K562 (cell line): ENCODE results near the gene LRCOL1. TPM values are rescaled to one million over a fixed set of nuclear protein-coding genes. Genes with fewer than 3 reads are reported as not detected.

Experiments used
- ATAC-seq: fragments of 200-7000 bp; cut with Tn5 transposase; 3 replicates; pipeline ENCODE4 v1.9.1; 2020; ENCODE audit warnings: moderate library complexity
- BruUV-seq: library from RNA; stranded (reverse); fragments of 400-500 nt; replicated peaks from 2 replicates; lab custom pipeline; 2021; lab: Mats Ljungman, UMichigan
- CTCF ChIA-PET: fragments of 300-600 bp; formaldehyde crosslinking; extraction: SDS; loops from one replicate; lab custom pipeline; 2021; ENCODE audit warnings: low intra/inter-chr PET ratio; lab: Yijun Ruan, JAX
- POLR2A ChIA-PET: fragments of 300-600, 350-650 bp; sonication (Branson Sonifier 250); formaldehyde crosslinking; extraction: SDS; loops from one replicate; lab custom pipeline; 2021; ENCODE audit warnings: antibody characterized with exemption, inconsistent platforms; lab: Yijun Ruan, JAX
- DNase-seq, 4 experiments: peaks; one replicate each; pipeline versions ENCODE4 v3.0.0 to v3.0.0-alpha.2; 2011 to 2018; ENCODE audit warnings: low spot score in 3 of 4, mixed read lengths in 3 of 4; ENCODE audit errors: extremely low read depth in 1 of 4
- FAIRE-seq: peaks from 2 replicates; lab custom pipeline; 2011; peaks lifted over from hg19 to GRCh38; lab: Jason Lieb, UNC
- H2AFZ ChIP-seq: 2 replicates; pipeline ENCODE4 v1.6.0; 2011; ENCODE audit warnings: low read depth, low read length, control low read depth, inconsistent platforms
- H3K27ac ChIP-seq: fragments of 200-600 bp; 3 replicates; pipeline ENCODE4 v1.8.0; 2011; ENCODE audit warnings: low read depth, mild to moderate bottlenecking, control low read depth, inconsistent platforms, low read length, moderate library complexity, mixed read lengths; ENCODE audit errors: extremely low read depth
- H3K27me3 ChIP-seq, 2 experiments: fragments of 300-600 bp in 1 of 2; 2 replicates in 1 of 2; 3 replicates in 1 of 2; pipeline versions ENCODE4 v1.6.0 to v1.8.0; 2011; ENCODE audit warnings: inconsistent platforms in 2 of 2, low read length in 2 of 2, mild to moderate bottlenecking in 1 of 2, mixed read lengths in 1 of 2, moderate library complexity in 1 of 2; ENCODE audit not compliant: control insufficient read depth in 2 of 2, insufficient read depth in 2 of 2
- H3K36me3 ChIP-seq: fragments of 300-600 bp; 3 replicates; pipeline ENCODE4 v1.8.0; 2011; ENCODE audit warnings: mild to moderate bottlenecking, low read length, inconsistent platforms; ENCODE audit not compliant: control insufficient read depth, insufficient read depth
- H3K4me1 ChIP-seq, 2 experiments: fragments of 200-600 bp in 1 of 2; replicated peaks in 1 of 2; 2 replicates in 1 of 2; 3 replicates in 1 of 2; pipeline versions ENCODE4 v1.5.1 to v1.8.0; 2011; ENCODE audit warnings: inconsistent platforms in 2 of 2, low read length in 2 of 2, mild to moderate bottlenecking in 1 of 2, mixed read lengths in 1 of 2, moderate library complexity in 1 of 2; ENCODE audit not compliant: control insufficient read depth in 2 of 2, insufficient read depth in 2 of 2
- H3K4me2 ChIP-seq: 2 replicates; pipeline ENCODE4 v1.6.1; 2011; ENCODE audit warnings: low read length, control low read depth, inconsistent platforms, mixed read lengths; ENCODE audit not compliant: insufficient read depth
- H3K4me3 ChIP-seq: fragments of 200-600 bp; sonication (generic), shearing (Covaris generic); 2 replicates; pipeline ENCODE4 v1.5.1; 2016; ENCODE audit warnings: control low read depth, inconsistent platforms
- H3K79me2 ChIP-seq: fragments of 200-600 bp; 3 replicates; pipeline ENCODE4 v1.8.0; 2011; ENCODE audit warnings: low read length, inconsistent platforms; ENCODE audit not compliant: control insufficient read depth, insufficient read depth
- H3K9ac ChIP-seq, 2 experiments: 2 replicates each; pipeline versions ENCODE4 v1.6.0 to v1.6.1; 2011; ENCODE audit warnings: low read depth in 2 of 2, low read length in 2 of 2, control low read depth in 1 of 2, inconsistent platforms in 1 of 2, mild to moderate bottlenecking in 1 of 2, mixed read lengths in 1 of 2; ENCODE audit not compliant: insufficient read depth in 1 of 2
- H3K9me1 ChIP-seq: one replicate; pipeline ENCODE4 v1.6.0; 2011; ENCODE audit warnings: inconsistent platforms, mild to moderate bottlenecking, low read length, moderate library complexity; ENCODE audit not compliant: control insufficient read depth, insufficient read depth
- H3K9me3 ChIP-seq: replicated peaks from 2 replicates; pipeline ENCODE4 v1.5.1; 2011; ENCODE audit warnings: low read depth, low read length, inconsistent platforms; ENCODE audit not compliant: control insufficient read depth, insufficient read depth
- H4K20me1 ChIP-seq: replicated peaks from 2 replicates; pipeline ENCODE4 v1.6.1; 2011; ENCODE audit warnings: low read length, inconsistent platforms, mixed read lengths; ENCODE audit not compliant: control insufficient read depth, insufficient read depth
- MGA ChIP-seq: fragments of 450-650 bp; IDR thresholded peaks from 2 replicates; pipeline ENCODE4 v1.6.1; 2016; ENCODE audit warnings: mild to moderate bottlenecking, moderate library complexity
- MYNN ChIP-seq, 2 experiments: sonication (generic); formaldehyde crosslinking in 1 of 2; IDR thresholded peaks; 2 replicates each; pipeline versions ENCODE4 v1.5.0 to v1.6.1; 2016 to 2020; ENCODE audit warnings: antibody characterized with exemption in 1 of 2, missing genetic modification reagents in 1 of 2
- RBM17 ChIP-seq: fragments of 200-400 bp; formaldehyde crosslinking; IDR thresholded peaks from 2 replicates; pipeline ENCODE4 v1.6.1; 2017; ENCODE audit warnings: low read depth, mild to moderate bottlenecking, low read length, borderline replicate concordance
- SIN3B ChIP-seq: fragments of 450-650 bp; IDR thresholded peaks from 2 replicates; pipeline ENCODE4 v1.6.1; 2017; ENCODE audit warnings: low read depth, mild to moderate bottlenecking, moderate library complexity
- WGBS: fragments of 100-300 bp; shearing (Covaris generic); methylation state at CpG from one replicate; pipeline ENCODE4 v1.1.6; 2016; ENCODE audit warnings: low coverage, mixed read lengths; ENCODE audit not compliant: insufficient coverage; ENCODE audit errors: missing lambda C conversion rate; 5-methylcytosine and 5-hydroxymethylcytosine counted together
- in situ Hi-C: fragments of 300-500 bp; cut with MboI; formaldehyde crosslinking; loops from 4 replicates; pipeline ENCODE4 v1.15.0; 2018; ENCODE audit warnings: inconsistent platforms, mixed read lengths
- intact Hi-C: fragments of 100-400 bp; cut with micrococcal nuclease; formaldehyde crosslinking; loops from 2 replicates; pipeline ENCODE4 v1.14.2; 2022
- polyA plus RNA-seq, 8 experiments: library from polyadenylated mRNA; depleted of rRNA in 4 of 8; stranded (reverse) in 5 of 8; unstranded in 3 of 8; fragments of >200 nt; fragmentation: Nextera tagmentation in 2 of 8; fragmentation: Illumina TruSeq in 1 of 8; extraction: Ambion mirVana in 2 of 8; extraction: Trizol in 1 of 8; gene quantifications; 2 replicates each; pipeline versions ENCODE4 v1.2.1 to v1.2.3, GENCODE V29; 2011 to 2014; ENCODE audit warnings: inconsistent platforms in 1 of 8, missing spikeins in 1 of 8
- total RNA-seq, 7 experiments: library from RNA; depleted of rRNA in 6 of 7; stranded (reverse); fragments of >200 nt in 6 of 7; fragmentation: Illumina TruSeq in 2 of 7; extraction: Trizol in 2 of 7; gene quantifications; 2 replicates each; pipeline versions ENCODE4 v1.2.1 to v1.2.3, GENCODE V29; 2011 to 2021; ENCODE audit warnings: low replicate concordance in 1 of 7

LRCOL1 gene
- total and polyA plus RNA-seq, 9 of the 15 experiments (the other 6 are each of a cell fraction or from before 2014, with no cell fraction given) = not detected

GRCh38 chr12:132653567-132654290 lies 43.3 kb upstream of the LRCOL1 start:
- H3K9ac ChIP-seq = no peak overlapping the region
- FAIRE-seq = no peak
- 95% methylated on average over 5 of the region's 7 CpGs for WGBS
- no peak for ATAC-seq
- H3K79me2 ChIP-seq = no peaks in the 10 kb centered on the region
- H2AFZ ChIP-seq = no peak overlapping the region
- no peaks in the 10 kb centered on the region; the same call in 1 of the 2 replicates for H4K20me1 ChIP-seq
- POLR2A ChIA-PET = no interaction called here
- H3K4me2 ChIP-seq = no peak overlapping the region
- H3K4me3 ChIP-seq = no peak overlapping the region
- H3K4me1 ChIP-seq = no peaks in the 10 kb centered on the region
- DNase-seq = no peak
- TF ChIP-seq MGA (no peak), SIN3B (no peak), MYNN (IDR thresholded peaks at IDR 0.05) (no peak), MYNN (CRISPR knock-in tag; IDR thresholded peaks at IDR 0.05) (no peak), RBM17 (no peak)
- no TSS peak for BruUV-seq
- no peaks in the 10 kb centered on the region for H3K9me3 ChIP-seq
- CTCF ChIA-PET = no interaction called here
- no peaks in the 10 kb centered on the region for H3K27me3 ChIP-seq
- H3K27ac ChIP-seq = no peak overlapping the region
- peaks cover 99% of the 10 kb centered on the region for H3K36me3 ChIP-seq
- in situ Hi-C loops = no loop called here
- intact Hi-C loops = no loop called here
- no peaks in the 10 kb centered on the region for H3K9me1 ChIP-seq
